Stomach (tissue), 9 donors: ENCODE measurements around the gene JAKMIP1. TPM values are rescaled to one million over a fixed set of nuclear protein-coding genes. Genes with fewer than 3 reads are reported as not detected.
A peak's percentile ranks its signal among the peaks of the same experiment; 100 is the strongest.

ENCODE experiments used
- DNase-seq, 2 donors: peaks; one replicate each; pipeline versions ENCODE4 v3.0.0 to v3.0.0-alpha.2; 2013 to 2019
- H3K27ac ChIP-seq, 5 donors: fragments of 200-600 bp in 4 of 5; sonication (generic) in 4 of 5; one replicate each; pipeline ENCODE4 v1.5.1; 2013 to 2019; ENCODE audit warnings: mild to moderate bottlenecking in 1 of 5, moderate library complexity in 1 of 5
- H3K27me3 ChIP-seq, 3 donors: fragments of 200-600 bp; sonication (generic); one replicate each; pipeline ENCODE4 v1.5.1; 2017 to 2019; ENCODE audit warnings: mixed run types in 1 of 3
- H3K36me3 ChIP-seq, 4 donors: fragments of 200-600 bp; sonication (generic); 1 replicate in 3 of 4; 2 replicates in 1 of 4; pipeline ENCODE4 v1.5.1; 2016 to 2019
- H3K4me1 ChIP-seq, 4 donors: fragments of 200-600 bp; sonication (generic); one replicate each; pipeline ENCODE4 v1.5.1; 2016 to 2019
- H3K4me3 ChIP-seq, 4 donors: fragments of 200-600 bp; sonication (generic) in 3 of 4; one replicate each; pipeline ENCODE4 v1.5.1; 2016 to 2019; ENCODE audit warnings: mild to moderate bottlenecking in 1 of 4
- H3K9me3 ChIP-seq, 4 donors: fragments of 200-600 bp; sonication (generic); one replicate each; pipeline ENCODE4 v1.5.1; 2016 to 2019
- CTCF ChIP-seq, 7 experiments: fragments of 450-650 bp in 4 of 7; fragments of 200-600 bp in 3 of 7; sonication (generic) in 3 of 7; IDR thresholded peaks; one replicate each; pipeline ENCODE4 v1.5.1; 2016 to 2019; ENCODE audit warnings: antibody characterized with exemption in 7 of 7, control low read depth in 2 of 7, mild to moderate bottlenecking in 1 of 7
- EP300 ChIP-seq: sonication (generic); formaldehyde crosslinking; IDR thresholded peaks from one replicate; pipeline ENCODE4 v1.6.1; 2017; ENCODE audit warnings: antibody characterized with exemption
- POLR2A ChIP-seq, 4 donors: fragments of 450-650 bp; IDR thresholded peaks; one replicate each; pipeline ENCODE4 v1.6.1; 2016; ENCODE audit warnings: antibody characterized with exemption in 4 of 4, control low read depth in 2 of 4, mild to moderate bottlenecking in 1 of 4, moderate library complexity in 1 of 4
- POLR2AphosphoS5 ChIP-seq, 3 donors: sonication (generic); formaldehyde crosslinking; IDR thresholded peaks; one replicate each; pipeline ENCODE4 v1.6.1; 2016; ENCODE audit warnings: antibody characterized with exemption in 3 of 3
- WGBS, 5 donors: extraction: QIAGEN DNeasy Blood & Tissue Kit in 3 of 5; methylation state at CpG; one replicate each; pipeline versions ENCODE4 v1.1.5 to v1.1.7; 2013 to 2018; 5-methylcytosine and 5-hydroxymethylcytosine counted together
- intact Hi-C: fragments of 100-400 bp; cut with DNase I; formaldehyde crosslinking; loops from one replicate; pipeline ENCODE4 v1.15.1; 2023; ENCODE audit warnings: low total_unique reads
- polyA plus RNA-seq, 3 donors: library from polyadenylated mRNA; stranded (reverse); fragments of 200-250 nt; gene quantifications; one replicate each; pipeline ENCODE4 v1.2.3, GENCODE V29; 2013
- total RNA-seq, 5 donors: library from RNA; depleted of rRNA; stranded (reverse); fragments of >200 nt; gene quantifications; one replicate each; pipeline versions ENCODE4 v1.1.0 to v1.2.3, GENCODE V29; 2014 to 2016
- donor health status: healthy with polysubstance abuse.
- donor health status: Bipolar disorder and iron deficiency.
- donor health status: healthy.

The JAKMIP1 gene
- total and polyA plus RNA-seq, 8 donors: 0.18 to 10.3 (median 0.54) TPM; not detected in 2

- no peak for DNase-seq
- no peak overlapping the region for H3K4me3 ChIP-seq
- no peaks in the 10 kb centered on the region for H3K4me1 ChIP-seq
- H3K36me3 ChIP-seq: no peaks in the 10 kb centered on the region
- WGBS, 5 donors: 83 to 89% (median 86%) methylated on average over 7 to 8 of the region's 8 CpGs
- H3K9me3 ChIP-seq: no peaks in the 10 kb centered on the region
- no peak overlapping the region for H3K27ac ChIP-seq
- TF ChIP-seq POLR2AphosphoS5 (IDR thresholded peaks at IDR 0.05) (no peak), POLR2A (IDR thresholded peaks at IDR 0.05) (no peak), EP300 (no peak), CTCF (IDR thresholded peaks at IDR 0.05) (no peak)
- peaks cover 0 to 22% (median 0%) of the 10 kb centered on the region in 3 donors for H3K27me3 ChIP-seq
- intact Hi-C loops: no loop called here
Measured at GRCh38 chr4:6020613-6021012, 179.7 kb downstream of the JAKMIP1 start.

GRCh38 chr4:6019316-6020263, 180.8 kb downstream of the JAKMIP1 start:
- TF ChIP-seq POLR2AphosphoS5 (IDR thresholded peaks at IDR 0.05) (no peak), CTCF (IDR thresholded peaks at IDR 0.05) (peak in 5 of 7 experiments; percentile 58 to 91 (median 71)), EP300 (no peak), POLR2A (IDR thresholded peaks at IDR 0.05) (no peak)
- intact Hi-C loops: no loop called here
- peaks cover 0 to 22% (median 0%) of the 10 kb centered on the region in 3 donors for H3K27me3 ChIP-seq
- H3K9me3 ChIP-seq: no peaks in the 10 kb centered on the region
- H3K4me1 ChIP-seq: no peaks in the 10 kb centered on the region
- 29 to 37% (median 35%) methylated on average over 22 of the region's 22 CpGs for WGBS, 5 donors
- no peak overlapping the region for H3K27ac ChIP-seq
- no peaks in the 10 kb centered on the region for H3K36me3 ChIP-seq
- DNase-seq: peak; percentile 58 to 76
- no peak overlapping the region for H3K4me3 ChIP-seq

GRCh38 chr4:6018331-6018730, 182.0 kb downstream of the JAKMIP1 start, which contains the start of gene C4orf50:
TSS of gene C4orf50 (minus strand) at chr4:6018431.
- TF ChIP-seq EP300: no peak
- TF ChIP-seq POLR2AphosphoS5 (IDR thresholded peaks at IDR 0.05): no peak
- TF ChIP-seq POLR2A (IDR thresholded peaks at IDR 0.05): no peak
- TF ChIP-seq CTCF (IDR thresholded peaks at IDR 0.05): no peak
- H3K36me3 ChIP-seq: no peaks in the 10 kb centered on the region
- no peak for DNase-seq
- no peak within 1 kb of the TSS for H3K4me3 ChIP-seq
- intact Hi-C loops: no loop called here
- no peaks in the 10 kb centered on the region for H3K9me3 ChIP-seq
- H3K27me3 ChIP-seq: peaks cover 0 to 22% (median 0%) of the 10 kb centered on the region in 3 donors
- no peak within 1 kb of the TSS for H3K27ac ChIP-seq
- no peaks in the 10 kb centered on the region for H3K4me1 ChIP-seq
- WGBS, 5 donors: 64 to 77% (median 74%) methylated on average over 8 of the region's 8 CpGs

DNA sequence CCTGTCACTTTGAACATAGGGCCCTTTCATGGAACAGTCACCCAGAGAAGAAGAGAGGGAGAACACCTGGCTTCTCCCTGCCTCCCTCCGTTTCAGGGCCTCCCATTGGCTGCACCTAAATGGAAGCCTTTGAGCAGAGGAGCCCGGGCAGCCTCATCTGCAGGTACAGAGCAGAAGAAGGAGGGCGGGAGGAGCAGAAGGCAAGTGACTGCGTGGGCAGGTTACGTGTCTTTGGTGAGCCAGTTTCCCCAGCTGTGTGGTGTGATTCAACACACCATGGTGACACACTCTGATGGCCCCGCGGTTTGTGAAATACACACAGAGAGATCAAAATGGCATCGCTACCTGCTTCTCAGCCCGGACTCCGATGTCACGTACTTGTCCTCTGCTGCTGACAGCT, 182.5 kb downstream of the JAKMIP1 start:
- Histone ChIP-seq H3K9me3 (no peaks in the 10 kb centered on the region), H3K4me1 (no peaks in the 10 kb centered on the region), H3K4me3 (no peak overlapping the region), H3K27me3 (peaks cover 0 to 22% (median 0%) of the 10 kb centered on the region in 3 donors), H3K27ac (no peak overlapping the region), H3K36me3 (no peaks in the 10 kb centered on the region)
- TF ChIP-seq EP300 (no peak), POLR2AphosphoS5 (IDR thresholded peaks at IDR 0.05) (no peak), POLR2A (IDR thresholded peaks at IDR 0.05) (no peak), CTCF (IDR thresholded peaks at IDR 0.05) (no peak)
- WGBS, 5 donors: 84 to 87% (median 85%) methylated on average over 11 of the region's 11 CpGs
- intact Hi-C loops: no loop called here
- no peak for DNase-seq
